Pons (tissue), 1 donor: Measurements from ENCODE around the gene SAFB2.
"Not testable (repeated sequence)": the region's sequence is repeated elsewhere in the genome, so short reads cannot be mapped to it uniquely, and the experiment has no call there.

Experiments
- DNase-seq: peaks from one replicate; pipeline ENCODE4 v3.0.0-alpha.2; 2016; ENCODE audit warnings: low spot score

Gene SAFB2

GRCh38 chr19:5632657-5633056 is 10.1 kb upstream of the SAFB2 start:
- DNase-seq: no peak

GRCh38 chr19:5632241-5632612 is 9.7 kb upstream of the SAFB2 start:
- DNase-seq: no peak

- no peak for DNase-seq
Measured at GRCh38 chr19:5631567-5632240, 9.1 kb upstream of the SAFB2 start.

GRCh38 chr19:5628919-5629481 is 6.4 kb upstream of the SAFB2 start:
- no peak for DNase-seq

GRCh38 chr19:5628461-5628860 is 5.9 kb upstream of the SAFB2 start:
- DNase-seq: no peak

GRCh38 chr19:5627395-5627904 is 4.9 kb upstream of the SAFB2 start:
- DNase-seq: peak; percentile 74

- no peak for DNase-seq
Measured at GRCh38 chr19:5625641-5626040, 3.1 kb upstream of the SAFB2 start.

- no peak for DNase-seq
Measured at GRCh38 chr19:5624741-5625278, 2.2 kb upstream of the SAFB2 start.

GRCh38 chr19:5624018-5624663 is 1.6 kb upstream of the SAFB2 start:
- DNase-seq: no peak

- DNase-seq: no peak
Measured at GRCh38 chr19:5623397-5624017, 931 bp upstream of the SAFB2 start.

- DNase-seq: no peak
Measured at GRCh38 chr19:5621945-5622464, 571 bp downstream of the SAFB2 start.

- DNase-seq: no peak
Measured at GRCh38 chr19:5621311-5621944, 1.1 kb downstream of the SAFB2 start.

- DNase-seq: no peak
Measured at GRCh38 chr19:5619946-5620345, 2.6 kb downstream of the SAFB2 start.

GRCh38 chr19:5618591-5618990 is 4.0 kb downstream of the SAFB2 start:
- DNase-seq: no peak

- DNase-seq: no peak
Measured at GRCh38 chr19:5617080-5617479, 5.5 kb downstream of the SAFB2 start.

- DNase-seq: no peak
Measured at GRCh38 chr19:5615756-5616327, 6.7 kb downstream of the SAFB2 start.

GRCh38 chr19:5612891-5613865 is 9.4 kb downstream of the SAFB2 start:
- DNase-seq: no peak

GRCh38 chr19:5609881-5610448 is 12.6 kb downstream of the SAFB2 start:
- no peak for DNase-seq

GRCh38 chr19:5608766-5609165 is 13.8 kb downstream of the SAFB2 start:
- DNase-seq: not testable (repeated sequence)

GRCh38 chr19:5608291-5608690 is 14.3 kb downstream of the SAFB2 start:
- no peak for DNase-seq
